ENCODE results near the gene HDLBP.

The HDLBP gene

DNA sequence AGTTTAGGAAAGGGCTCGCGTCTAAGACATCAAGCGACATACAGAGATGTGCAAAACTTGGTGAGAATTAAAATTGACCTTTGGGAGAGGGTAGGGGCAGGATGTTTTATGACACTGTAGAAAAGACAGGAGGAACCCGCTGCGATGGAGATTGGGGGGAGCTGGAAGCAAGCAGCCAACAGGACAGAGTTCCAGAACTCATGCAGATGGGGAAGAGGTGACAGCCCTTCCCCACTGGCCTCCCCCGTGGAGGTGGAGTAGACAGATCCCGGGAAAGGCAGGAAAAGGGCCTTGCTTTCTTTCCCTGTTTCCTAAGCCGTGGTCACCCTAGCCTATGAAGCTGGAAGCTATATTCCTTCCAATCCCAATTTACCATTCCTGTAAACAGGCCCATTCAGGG lies 87.9 kb downstream of the HDLBP start:
- no peak for ATAC-seq (ENCODE audit: low read depth)
- Histone ChIP-seq H3K27ac (ENCODE audit: poor library complexity, severe bottlenecking) (no peak overlapping the region), H3K36me3 (ENCODE audit: low read depth) (peaks cover 55% of the 10 kb centered on the region), H3K27me3 (ENCODE audit: insufficient read depth, poor library complexity, severe bottlenecking) (no peaks in the 10 kb centered on the region), H3K4me1 (ENCODE audit: insufficient read depth, poor library complexity, severe bottlenecking) (peaks cover 7% of the 10 kb centered on the region), H3K9me3 (ENCODE audit: severe bottlenecking) (no peaks in the 10 kb centered on the region), H3K4me3 (ENCODE audit: severe bottlenecking) (no peak overlapping the region)
- no peak for DNase-seq (ENCODE audit: low spot score)
- no peak for TF ChIP-seq CTCF (IDR thresholded peaks at IDR 0.05; ENCODE audit: poor library complexity, severe bottlenecking)

- Histone ChIP-seq H3K4me3 (ENCODE audit: severe bottlenecking) (no peak overlapping the region), H3K27ac (ENCODE audit: poor library complexity, severe bottlenecking) (no peak overlapping the region), H3K9me3 (ENCODE audit: severe bottlenecking) (no peaks in the 10 kb centered on the region), H3K4me1 (ENCODE audit: insufficient read depth, poor library complexity, severe bottlenecking) (peaks cover 7% of the 10 kb centered on the region), H3K36me3 (ENCODE audit: low read depth) (peaks cover 48% of the 10 kb centered on the region), H3K27me3 (ENCODE audit: insufficient read depth, poor library complexity, severe bottlenecking) (no peaks in the 10 kb centered on the region)
- no peak for ATAC-seq (ENCODE audit: low read depth)
- no peak for DNase-seq (ENCODE audit: low spot score)
- TF ChIP-seq CTCF (IDR thresholded peaks at IDR 0.05; ENCODE audit: poor library complexity, severe bottlenecking), result no peak
Observed at GRCh38 chr2:241226723-241227572, 88.5 kb downstream of the HDLBP start.

- DNase-seq (ENCODE audit: low spot score) (no peak), ATAC-seq (ENCODE audit: low read depth) (no peak)
- TF ChIP-seq CTCF (IDR thresholded peaks at IDR 0.05; ENCODE audit: poor library complexity, severe bottlenecking), result no peak
- Histone ChIP-seq H3K27me3 (ENCODE audit: insufficient read depth, poor library complexity, severe bottlenecking) (no peaks in the 10 kb centered on the region), H3K9me3 (ENCODE audit: severe bottlenecking) (no peaks in the 10 kb centered on the region), H3K4me3 (ENCODE audit: severe bottlenecking) (no peak overlapping the region), H3K27ac (ENCODE audit: poor library complexity, severe bottlenecking) (no peak overlapping the region), H3K36me3 (ENCODE audit: low read depth) (peaks cover 41% of the 10 kb centered on the region), H3K4me1 (ENCODE audit: insufficient read depth, poor library complexity, severe bottlenecking) (peaks cover 7% of the 10 kb centered on the region)
Observed at GRCh38 chr2:241225983-241226382, 89.5 kb downstream of the HDLBP start.

GRCh38 chr2:241225545-241225944 lies 89.9 kb downstream of the HDLBP start:
- ATAC-seq (ENCODE audit: low read depth) (no peak), DNase-seq (ENCODE audit: low spot score) (peak; percentile 29)
- no peak overlapping the region for H3K4me3 ChIP-seq (ENCODE audit: severe bottlenecking)
- H3K4me1 ChIP-seq (ENCODE audit: insufficient read depth, poor library complexity, severe bottlenecking), result peaks cover 7% of the 10 kb centered on the region
- H3K36me3 ChIP-seq (ENCODE audit: low read depth), result peaks cover 36% of the 10 kb centered on the region
- no peaks in the 10 kb centered on the region for H3K9me3 ChIP-seq (ENCODE audit: severe bottlenecking)
- no peak overlapping the region for H3K27ac ChIP-seq (ENCODE audit: poor library complexity, severe bottlenecking)
- H3K27me3 ChIP-seq (ENCODE audit: insufficient read depth, poor library complexity, severe bottlenecking), result no peaks in the 10 kb centered on the region
- no peak for TF ChIP-seq CTCF (IDR thresholded peaks at IDR 0.05; ENCODE audit: poor library complexity, severe bottlenecking)

DNA sequence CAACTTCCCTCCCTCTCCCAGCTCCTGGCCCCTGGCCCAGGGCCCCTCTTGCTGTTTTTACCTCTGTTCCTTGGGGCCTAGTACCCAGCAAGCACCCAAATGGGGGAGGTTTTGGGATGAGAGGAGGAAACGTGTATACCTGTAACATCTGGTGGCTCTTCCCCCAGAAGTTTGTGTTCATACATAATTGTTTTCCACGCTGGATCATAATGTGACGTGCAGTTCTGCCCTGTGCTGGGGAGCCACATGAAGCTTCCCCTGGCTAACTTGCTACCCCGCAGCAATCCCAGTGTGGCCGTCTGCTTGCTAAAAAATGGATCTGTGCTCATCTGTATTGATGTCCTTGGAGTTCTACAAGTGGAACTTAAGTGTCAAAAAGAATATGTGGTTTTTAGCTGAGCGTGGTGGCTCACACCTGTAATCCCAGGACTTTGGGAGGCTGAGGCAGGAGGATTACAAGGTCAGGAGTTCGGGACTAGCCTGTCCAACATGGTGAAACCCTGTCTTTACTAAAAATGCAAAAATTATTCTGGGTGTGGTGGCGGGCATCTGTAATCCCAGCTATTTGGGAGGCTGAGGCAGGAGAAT lies 90.5 kb downstream of the HDLBP start:
- Histone ChIP-seq H3K27ac (ENCODE audit: poor library complexity, severe bottlenecking) (peak overlapping the region; percentile 50), H3K9me3 (ENCODE audit: severe bottlenecking) (no peaks in the 10 kb centered on the region), H3K36me3 (ENCODE audit: low read depth) (peaks cover 30% of the 10 kb centered on the region), H3K4me3 (ENCODE audit: severe bottlenecking) (no peak overlapping the region), H3K4me1 (ENCODE audit: insufficient read depth, poor library complexity, severe bottlenecking) (peaks cover 7% of the 10 kb centered on the region), H3K27me3 (ENCODE audit: insufficient read depth, poor library complexity, severe bottlenecking) (no peaks in the 10 kb centered on the region)
- TF ChIP-seq CTCF (IDR thresholded peaks at IDR 0.05; ENCODE audit: poor library complexity, severe bottlenecking), result no peak
- ATAC-seq (ENCODE audit: low read depth), result no peak
- peak; percentile 34 for DNase-seq (ENCODE audit: low spot score)

Data from RWPE2 (cell line).